ENCODE results near the gene WDR87.

DNA sequence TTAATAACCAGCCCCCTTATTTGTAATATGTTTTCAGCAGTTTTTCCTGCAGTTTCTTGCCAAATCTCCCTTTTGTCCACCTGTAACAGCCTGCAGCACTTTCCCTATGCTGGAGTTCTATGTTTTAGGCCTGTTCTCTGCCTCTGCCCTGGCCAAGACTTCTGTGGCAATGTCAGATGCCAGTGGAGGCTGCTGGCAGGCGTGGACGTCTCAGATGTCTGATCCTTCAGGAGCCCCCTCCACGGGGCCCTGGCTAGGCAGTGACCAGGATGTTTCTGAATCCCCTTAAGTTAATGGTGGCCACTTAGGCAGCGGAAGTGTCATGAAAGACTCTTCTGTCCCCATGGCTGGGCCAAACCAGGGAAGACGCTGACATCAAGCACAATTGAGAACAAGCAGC is 41.4 kb upstream of the WDR87 start:
- TF ChIP-seq, protein P1, sequence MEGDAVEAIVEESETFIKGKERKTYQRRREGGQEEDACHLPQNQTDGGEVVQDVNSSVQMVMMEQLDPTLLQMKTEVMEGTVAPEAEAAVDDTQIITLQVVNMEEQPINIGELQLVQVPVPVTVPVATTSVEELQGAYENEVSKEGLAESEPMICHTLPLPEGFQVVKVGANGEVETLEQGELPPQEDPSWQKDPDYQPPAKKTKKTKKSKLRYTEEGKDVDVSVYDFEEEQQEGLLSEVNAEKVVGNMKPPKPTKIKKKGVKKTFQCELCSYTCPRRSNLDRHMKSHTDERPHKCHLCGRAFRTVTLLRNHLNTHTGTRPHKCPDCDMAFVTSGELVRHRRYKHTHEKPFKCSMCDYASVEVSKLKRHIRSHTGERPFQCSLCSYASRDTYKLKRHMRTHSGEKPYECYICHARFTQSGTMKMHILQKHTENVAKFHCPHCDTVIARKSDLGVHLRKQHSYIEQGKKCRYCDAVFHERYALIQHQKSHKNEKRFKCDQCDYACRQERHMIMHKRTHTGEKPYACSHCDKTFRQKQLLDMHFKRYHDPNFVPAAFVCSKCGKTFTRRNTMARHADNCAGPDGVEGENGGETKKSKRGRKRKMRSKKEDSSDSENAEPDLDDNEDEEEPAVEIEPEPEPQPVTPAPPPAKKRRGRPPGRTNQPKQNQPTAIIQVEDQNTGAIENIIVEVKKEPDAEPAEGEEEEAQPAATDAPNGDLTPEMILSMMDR (IDR thresholded peaks at IDR 0.05; ENCODE audit: insufficient read depth, low read depth, low read length), result no peak
- no peak for TF ChIP-seq EZH2 (IDR thresholded peaks at IDR 0.05; ENCODE audit: insufficient read depth, low read length)

All from astrocyte (in vitro differentiated cells and primary cell).